ENCODE results near the gene CD2BP2. TPM values are rescaled to one million over a fixed set of nuclear protein-coding genes. Genes with fewer than 3 reads are reported as not detected.
A peak's percentile ranks its signal among the peaks of the same experiment; 100 is the strongest.
"Not testable (repeated sequence)": the region's sequence is repeated elsewhere in the genome, so short reads cannot be mapped to it uniquely, and the experiment has no call there.

CD2BP2 gene
- total RNA-seq, 1 experiment from 2014 or later, result 39.0 TPM

- no peak for DNase-seq (ENCODE audit: extremely low read depth, low read depth)
Measured at GRCh38 chr16:30348113-30348512, 7.0 kb downstream of the CD2BP2 start.

GRCh38 chr16:30346286-30346685 lies 8.8 kb downstream of the CD2BP2 start:
- DNase-seq (ENCODE audit: extremely low read depth, low read depth), result no peak

- not testable (repeated sequence) for DNase-seq (ENCODE audit: extremely low read depth, low read depth)
Measured at GRCh38 chr16:30343491-30343820, 11.7 kb downstream of the CD2BP2 start.

- DNase-seq (ENCODE audit: extremely low read depth, low read depth), result no peak
Measured at GRCh38 chr16:30342751-30343490, 12.2 kb downstream of the CD2BP2 start.

- not testable (repeated sequence) for DNase-seq (ENCODE audit: extremely low read depth, low read depth)
Measured at GRCh38 chr16:30341971-30342370, 13.1 kb downstream of the CD2BP2 start.

GRCh38 chr16:30340621-30341020 lies 14.5 kb downstream of the CD2BP2 start:
- no peak for DNase-seq (ENCODE audit: extremely low read depth, low read depth)

GRCh38 chr16:30338715-30339114 lies 16.4 kb downstream of the CD2BP2 start:
- DNase-seq (ENCODE audit: extremely low read depth, low read depth), result not testable (repeated sequence)

GRCh38 chr16:30337964-30338357 lies 17.1 kb downstream of the CD2BP2 start:
- DNase-seq (ENCODE audit: extremely low read depth, low read depth), result not testable (repeated sequence)

GRCh38 chr16:30335598-30336474 lies 19.3 kb downstream of the CD2BP2 start:
- no peak for DNase-seq (ENCODE audit: extremely low read depth, low read depth)

GRCh38 chr16:30335028-30335597 lies 20.0 kb downstream of the CD2BP2 start:
- peak; percentile 62 for DNase-seq (ENCODE audit: extremely low read depth, low read depth)

- DNase-seq (ENCODE audit: extremely low read depth, low read depth), result peak; percentile 76
Measured at GRCh38 chr16:30334473-30334989, 20.6 kb downstream of the CD2BP2 start.

- not testable (repeated sequence) for DNase-seq (ENCODE audit: extremely low read depth, low read depth)
Measured at GRCh38 chr16:30324220-30324619, 30.9 kb downstream of the CD2BP2 start.

- DNase-seq (ENCODE audit: extremely low read depth, low read depth), result not testable (repeated sequence)
Measured at GRCh38 chr16:30318647-30319046, 36.5 kb downstream of the CD2BP2 start.

GRCh38 chr16:30310937-30311336 lies 44.2 kb downstream of the CD2BP2 start:
- not testable (repeated sequence) for DNase-seq (ENCODE audit: extremely low read depth, low read depth)

GRCh38 chr16:30309255-30309654 lies 45.9 kb downstream of the CD2BP2 start:
- not testable (repeated sequence) for DNase-seq (ENCODE audit: extremely low read depth, low read depth)

Other genes with a start within 250 kb of the CD2BP2 start
- 0.67 and 0.89 TPM in 2 replicates for gene GDPD3, start 241.8 kb downstream of the CD2BP2 start, total RNA-seq (2014; rRNA removed; shearing (Covaris generic))
- gene MAPK3, start 232.1 kb downstream of the CD2BP2 start, total RNA-seq (2014; rRNA removed; shearing (Covaris generic)), result 16.9 and 22.3 TPM in 2 replicates
- 0.64 TPM in 1 of 2 replicates, not detected in the other for gene CORO1A, start 171.7 kb downstream of the CD2BP2 start, total RNA-seq (2014; rRNA removed; shearing (Covaris generic))
- gene BOLA2B, start 161.6 kb downstream of the CD2BP2 start, total RNA-seq (2014; rRNA removed; shearing (Covaris generic)), result 60.8 and 85.7 TPM in 2 replicates
- gene SLX1A, start 161.4 kb downstream of the CD2BP2 start, total RNA-seq (2014; rRNA removed; shearing (Covaris generic)), result 31.4 and 35.7 TPM in 2 replicates
- 2.8 and 4.4 TPM in 2 replicates for gene SULT1A3, start 156.1 kb downstream of the CD2BP2 start, total RNA-seq (2014; rRNA removed; shearing (Covaris generic))
- 1.1 and 2.8 TPM in 2 replicates for gene NPIPB13, start 106.8 kb downstream of the CD2BP2 start, total RNA-seq (2014; rRNA removed; shearing (Covaris generic))
- 12.3 and 13.2 TPM in 2 replicates for gene TBC1D10B, start 15.2 kb upstream of the CD2BP2 start, total RNA-seq (2014; rRNA removed; shearing (Covaris generic))
- not detected in 2 replicates for gene MYL11, start 19.5 kb upstream of the CD2BP2 start, total RNA-seq (2014; rRNA removed; shearing (Covaris generic))
- gene SEPTIN1, start 27.3 kb upstream of the CD2BP2 start, total RNA-seq (2014; rRNA removed; shearing (Covaris generic)), result 0.26 TPM in 1 of 2 replicates, not detected in the other
- gene ZNF48, start 40.1 kb upstream of the CD2BP2 start, total RNA-seq (2014; rRNA removed; shearing (Covaris generic)), result 8.3 and 8.4 TPM in 2 replicates
- gene ZNF771, start 52.3 kb upstream of the CD2BP2 start, total RNA-seq (2014; rRNA removed; shearing (Covaris generic)), result 6.2 and 6.4 TPM in 2 replicates
- 29.9 and 35.9 TPM in 2 replicates for gene DCTPP1, start 74.7 kb upstream of the CD2BP2 start, total RNA-seq (2014; rRNA removed; shearing (Covaris generic))
- 22.2 and 25.5 TPM in 2 replicates for gene SEPHS2, start 90.6 kb upstream of the CD2BP2 start, total RNA-seq (2014; rRNA removed; shearing (Covaris generic))
- not detected in 2 replicates for gene ITGAL, start 117.4 kb upstream of the CD2BP2 start, total RNA-seq (2014; rRNA removed; shearing (Covaris generic))
- gene ZNF768, start 171.3 kb upstream of the CD2BP2 start, total RNA-seq (2014; rRNA removed; shearing (Covaris generic)), result 37.7 and 39.0 TPM in 2 replicates
- gene ZNF747, start 179.6 kb upstream of the CD2BP2 start, total RNA-seq (2014; rRNA removed; shearing (Covaris generic)), result 6.2 and 6.6 TPM in 2 replicates
- gene ZNF764, start 203.1 kb upstream of the CD2BP2 start, total RNA-seq (2014; rRNA removed; shearing (Covaris generic)), result 7.7 and 8.5 TPM in 2 replicates
- 5.8 and 7.7 TPM in 2 replicates for gene ZNF688, start 216.4 kb upstream of the CD2BP2 start, total RNA-seq (2014; rRNA removed; shearing (Covaris generic))
- gene ZNF785, start 230.4 kb upstream of the CD2BP2 start, total RNA-seq (2014; rRNA removed; shearing (Covaris generic)), result 0.14 and 0.45 TPM in 2 replicates

Measured in NCI-H460 (cell line).